Right ventricle myocardium inferior (tissue), 1 donor: ENCODE measurements around the gene YPEL1. TPM values are rescaled to one million over a fixed set of nuclear protein-coding genes. Genes with fewer than 3 reads are reported as not detected.

Experiments used
- ATAC-seq: fragments of 200-7000 bp; cut with Tn5 transposase; one replicate; pipeline ENCODE4 v1.9.1; 2020; ENCODE audit warnings: mild to moderate bottlenecking, moderate library complexity
- DNase-seq: peaks from one replicate; pipeline ENCODE4 v3.0.0; 2021; ENCODE audit errors: missing footprints
- intact Hi-C: fragments of 100-400 bp; cut with DNase I; formaldehyde crosslinking; loops from one replicate; pipeline ENCODE4 v1.11.0; 2022
- total RNA-seq: library from RNA; stranded (reverse); fragmentation: NEBNext Ultra II Directional; extraction: Animal tissue kit (Norgen Biotek cat#: 25700); gene quantifications from one replicate; pipeline ENCODE4 v1.2.1, GENCODE V29; 2021
- donor health status: DM: no; HTN: yes; CAD: no; lungs with severe emphysema.

YPEL1 gene
- total RNA-seq, 1 donor from 2014 or later = 4.4 TPM

GRCh38 chr22:21677606-21678443 lies 57.8 kb downstream of the YPEL1 start:
- ATAC-seq (peak; percentile 24), DNase-seq (no peak)
- intact Hi-C loops = no loop called here

- no peak for ATAC-seq
- intact Hi-C loops = no loop called here
- no peak for DNase-seq
Measured at GRCh38 chr22:21674638-21675245, 60.9 kb downstream of the YPEL1 start.

- ATAC-seq = no peak
- DNase-seq = no peak
- intact Hi-C loops = no loop called here
Measured at GRCh38 chr22:21673534-21674321, 61.9 kb downstream of the YPEL1 start.

- DNase-seq (no peak), ATAC-seq (no peak)
- intact Hi-C loops = no loop called here
Measured at GRCh38 chr22:21672107-21672629, 63.4 kb downstream of the YPEL1 start.

- intact Hi-C loops = no loop called here
- ATAC-seq = no peak
- DNase-seq = no peak
Measured at GRCh38 chr22:21669026-21669425, 66.6 kb downstream of the YPEL1 start.

- DNase-seq (no peak), ATAC-seq (no peak)
- intact Hi-C loops = no loop called here
Measured at GRCh38 chr22:21666786-21667185, 68.8 kb downstream of the YPEL1 start.

- ATAC-seq = no peak
- DNase-seq = no peak
- intact Hi-C loops = no loop called here
Measured at GRCh38 chr22:21665047-21665851, 70.3 kb downstream of the YPEL1 start.

- intact Hi-C loops = no loop called here
- DNase-seq (no peak), ATAC-seq (no peak)
Measured at GRCh38 chr22:21663738-21664137, 71.9 kb downstream of the YPEL1 start.

GRCh38 chr22:21661991-21662390 lies 73.6 kb downstream of the YPEL1 start:
- ATAC-seq (no peak), DNase-seq (no peak)
- intact Hi-C loops = no loop called here

- DNase-seq = no peak
- intact Hi-C loops = no loop called here
- no peak for ATAC-seq
Measured at GRCh38 chr22:21660904-21661303, 74.7 kb downstream of the YPEL1 start.

GRCh38 chr22:21659864-21660525 lies 75.6 kb downstream of the YPEL1 start:
- intact Hi-C loops = no loop called here

GRCh38 chr22:21657360-21658032 lies 78.1 kb downstream of the YPEL1 start:
- ATAC-seq (peak; percentile 86), DNase-seq (peak; percentile 92)
- intact Hi-C loops = no loop called here

More at GRCh38 chr22:21659864-21660525, 75.6 kb downstream of the YPEL1 start:
- ATAC-seq = no peak
- no peak for DNase-seq

GRCh38 chr22:21657020-21657359 lies 78.6 kb downstream of the YPEL1 start:
- ATAC-seq (peak; percentile 3), DNase-seq (no peak)
- intact Hi-C loops = no loop called here

GRCh38 chr22:21652547-21653545 lies 82.7 kb downstream of the YPEL1 start:
- intact Hi-C loops = no loop called here
- no peak for DNase-seq

GRCh38 chr22:21652010-21652546 lies 83.5 kb downstream of the YPEL1 start:
- intact Hi-C loops = no loop called here
- ATAC-seq (peak; percentile 94), DNase-seq (peak; percentile 96)

More at GRCh38 chr22:21652547-21653545, 82.7 kb downstream of the YPEL1 start:
- peak; percentile 6 for ATAC-seq

GRCh38 chr22:21651521-21652009 lies 84.0 kb downstream of the YPEL1 start:
- DNase-seq (no peak), ATAC-seq (peak; percentile 11)
- intact Hi-C loops = no loop called here
